HEK293 (cell line): ENCODE data around the gene TBC1D24.

Experiments used
- RBAK ChIP-seq: fragments of 450-650 bp; formaldehyde crosslinking; IDR thresholded peaks from 2 replicates; pipeline ENCODE4 v1.5.1; 2016; ENCODE audit warnings: missing biosample characterization, missing genetic modification characterization
- ZNF112 ChIP-seq: fragments of 450-650 bp; formaldehyde crosslinking; IDR thresholded peaks from 2 replicates; pipeline ENCODE4 v1.5.0; 2017; ENCODE audit warnings: missing biosample characterization, missing genetic modification characterization
- ZNF121 ChIP-seq: fragments of 450-650 bp; formaldehyde crosslinking; IDR thresholded peaks from 2 replicates; pipeline ENCODE4 v1.5.1; 2016; ENCODE audit warnings: missing biosample characterization, missing genetic modification characterization
- TF ChIP-seq, protein P1 (sequence below): fragments of 450-650 bp; formaldehyde crosslinking; IDR thresholded peaks from 2 replicates; pipeline ENCODE4 v1.5.1; 2016; ENCODE audit warnings: missing biosample characterization, missing genetic modification characterization
- TF ChIP-seq, protein P2 (sequence below): fragments of 450-650 bp; formaldehyde crosslinking; IDR thresholded peaks from 2 replicates; pipeline ENCODE4 v1.5.1; 2016; ENCODE audit warnings: missing biosample characterization, missing genetic modification characterization

DNA sequence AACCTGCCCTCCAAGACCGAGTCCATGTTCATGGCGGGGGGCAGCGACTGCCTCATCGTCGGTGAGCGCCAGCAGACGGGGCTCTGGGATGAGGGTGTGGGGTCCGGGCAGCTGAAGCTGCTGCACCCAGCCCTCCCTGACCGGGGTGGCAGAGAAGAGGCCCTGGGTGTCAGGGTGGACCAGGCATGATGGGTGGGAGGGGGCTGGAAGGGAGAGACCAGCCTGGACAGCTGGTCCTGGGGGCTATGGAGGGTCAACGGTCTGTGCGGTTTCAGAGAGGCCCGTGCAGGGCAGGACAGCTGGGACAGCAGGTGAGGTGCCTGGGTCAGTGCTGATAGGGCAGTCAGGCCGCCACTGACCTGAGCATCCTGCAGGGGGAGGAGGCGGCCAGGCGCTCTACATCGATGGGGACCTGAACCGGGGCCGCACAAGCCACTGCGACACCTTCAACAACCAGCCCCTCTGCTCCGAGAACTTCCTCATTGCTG, 25.5 kb downstream of the TBC1D24 start:
- TF ChIP-seq ZNF121 (tag by site-specific recombination) (no peak), ZNF112 (no peak), RBAK (tag by site-specific recombination) (no peak)
- TF ChIP-seq, protein P1, sequence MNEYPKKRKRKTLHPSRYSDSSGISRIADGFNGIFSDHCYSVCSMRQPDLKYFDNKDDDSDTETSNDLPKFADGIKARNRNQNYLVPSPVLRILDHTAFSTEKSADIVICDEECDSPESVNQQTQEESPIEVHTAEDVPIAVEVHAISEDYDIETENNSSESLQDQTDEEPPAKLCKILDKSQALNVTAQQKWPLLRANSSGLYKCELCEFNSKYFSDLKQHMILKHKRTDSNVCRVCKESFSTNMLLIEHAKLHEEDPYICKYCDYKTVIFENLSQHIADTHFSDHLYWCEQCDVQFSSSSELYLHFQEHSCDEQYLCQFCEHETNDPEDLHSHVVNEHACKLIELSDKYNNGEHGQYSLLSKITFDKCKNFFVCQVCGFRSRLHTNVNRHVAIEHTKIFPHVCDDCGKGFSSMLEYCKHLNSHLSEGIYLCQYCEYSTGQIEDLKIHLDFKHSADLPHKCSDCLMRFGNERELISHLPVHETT (tag by site-specific recombination), result no peak
- TF ChIP-seq, protein P2, sequence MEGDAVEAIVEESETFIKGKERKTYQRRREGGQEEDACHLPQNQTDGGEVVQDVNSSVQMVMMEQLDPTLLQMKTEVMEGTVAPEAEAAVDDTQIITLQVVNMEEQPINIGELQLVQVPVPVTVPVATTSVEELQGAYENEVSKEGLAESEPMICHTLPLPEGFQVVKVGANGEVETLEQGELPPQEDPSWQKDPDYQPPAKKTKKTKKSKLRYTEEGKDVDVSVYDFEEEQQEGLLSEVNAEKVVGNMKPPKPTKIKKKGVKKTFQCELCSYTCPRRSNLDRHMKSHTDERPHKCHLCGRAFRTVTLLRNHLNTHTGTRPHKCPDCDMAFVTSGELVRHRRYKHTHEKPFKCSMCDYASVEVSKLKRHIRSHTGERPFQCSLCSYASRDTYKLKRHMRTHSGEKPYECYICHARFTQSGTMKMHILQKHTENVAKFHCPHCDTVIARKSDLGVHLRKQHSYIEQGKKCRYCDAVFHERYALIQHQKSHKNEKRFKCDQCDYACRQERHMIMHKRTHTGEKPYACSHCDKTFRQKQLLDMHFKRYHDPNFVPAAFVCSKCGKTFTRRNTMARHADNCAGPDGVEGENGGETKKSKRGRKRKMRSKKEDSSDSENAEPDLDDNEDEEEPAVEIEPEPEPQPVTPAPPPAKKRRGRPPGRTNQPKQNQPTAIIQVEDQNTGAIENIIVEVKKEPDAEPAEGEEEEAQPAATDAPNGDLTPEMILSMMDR (tag by site-specific recombination), result no peak
